PFSK-1 (cell line): Measurements from ENCODE around the gene PLAC1.

Experiments used
- FOXP2 ChIP-seq: optimal IDR thresholded peaks from 2 replicates; pipeline ENCODE3; 2011; ENCODE audit warnings: borderline replicate concordance, control low read depth, inconsistent platforms; ENCODE audit not compliant: insufficient read depth; ENCODE audit errors: extremely low read length, extremely low read depth
- POLR2AphosphoS5 ChIP-seq: IDR thresholded peaks from 2 replicates; pipeline ENCODE4 v1.6.1; 2012; ENCODE audit warnings: low read depth, mild to moderate bottlenecking, control low read depth, low read length, moderate library complexity
- SIN3A ChIP-seq: IDR thresholded peaks from 2 replicates; pipeline ENCODE4 v1.6.1; 2012; ENCODE audit warnings: mild to moderate bottlenecking, low read length, moderate library complexity, borderline replicate concordance; ENCODE audit not compliant: insufficient read depth
- TAF1 ChIP-seq: IDR thresholded peaks from 2 replicates; pipeline ENCODE4 v1.6.1; 2012; ENCODE audit warnings: low read length, control low read depth, borderline replicate concordance; ENCODE audit not compliant: insufficient read depth
- TF ChIP-seq, protein P1 (sequence below), 2 experiments: IDR thresholded peaks; 2 replicates each; pipeline versions ENCODE4 v1.6.1 to v1.8.0; 2011 to 2012; ENCODE audit warnings: low read depth in 2 of 2, low read length in 2 of 2, control low read depth in 1 of 2, inconsistent platforms in 1 of 2, mild to moderate bottlenecking in 1 of 2, moderate library complexity in 1 of 2; ENCODE audit not compliant: insufficient read depth in 1 of 2

PLAC1 gene

GRCh38 chrX:134528960-134529359 is 129.3 kb downstream of the PLAC1 start:
- TF ChIP-seq TAF1 (no peak), SIN3A (no peak), FOXP2 (no peak), POLR2AphosphoS5 (no peak)
- TF ChIP-seq, protein P1, sequence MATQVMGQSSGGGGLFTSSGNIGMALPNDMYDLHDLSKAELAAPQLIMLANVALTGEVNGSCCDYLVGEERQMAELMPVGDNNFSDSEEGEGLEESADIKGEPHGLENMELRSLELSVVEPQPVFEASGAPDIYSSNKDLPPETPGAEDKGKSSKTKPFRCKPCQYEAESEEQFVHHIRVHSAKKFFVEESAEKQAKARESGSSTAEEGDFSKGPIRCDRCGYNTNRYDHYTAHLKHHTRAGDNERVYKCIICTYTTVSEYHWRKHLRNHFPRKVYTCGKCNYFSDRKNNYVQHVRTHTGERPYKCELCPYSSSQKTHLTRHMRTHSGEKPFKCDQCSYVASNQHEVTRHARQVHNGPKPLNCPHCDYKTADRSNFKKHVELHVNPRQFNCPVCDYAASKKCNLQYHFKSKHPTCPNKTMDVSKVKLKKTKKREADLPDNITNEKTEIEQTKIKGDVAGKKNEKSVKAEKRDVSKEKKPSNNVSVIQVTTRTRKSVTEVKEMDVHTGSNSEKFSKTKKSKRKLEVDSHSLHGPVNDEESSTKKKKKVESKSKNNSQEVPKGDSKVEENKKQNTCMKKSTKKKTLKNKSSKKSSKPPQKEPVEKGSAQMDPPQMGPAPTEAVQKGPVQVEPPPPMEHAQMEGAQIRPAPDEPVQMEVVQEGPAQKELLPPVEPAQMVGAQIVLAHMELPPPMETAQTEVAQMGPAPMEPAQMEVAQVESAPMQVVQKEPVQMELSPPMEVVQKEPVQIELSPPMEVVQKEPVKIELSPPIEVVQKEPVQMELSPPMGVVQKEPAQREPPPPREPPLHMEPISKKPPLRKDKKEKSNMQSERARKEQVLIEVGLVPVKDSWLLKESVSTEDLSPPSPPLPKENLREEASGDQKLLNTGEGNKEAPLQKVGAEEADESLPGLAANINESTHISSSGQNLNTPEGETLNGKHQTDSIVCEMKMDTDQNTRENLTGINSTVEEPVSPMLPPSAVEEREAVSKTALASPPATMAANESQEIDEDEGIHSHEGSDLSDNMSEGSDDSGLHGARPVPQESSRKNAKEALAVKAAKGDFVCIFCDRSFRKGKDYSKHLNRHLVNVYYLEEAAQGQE (IDR thresholded peaks at IDR 0.05; ENCODE audit: insufficient read depth in 1 of 2, low read depth in 2 of 2, low read length in 2 of 2), result no peak

- TF ChIP-seq POLR2AphosphoS5 (no peak), SIN3A (no peak), TAF1 (no peak), FOXP2 (no peak)
- TF ChIP-seq, protein P1 (IDR thresholded peaks at IDR 0.05; ENCODE audit: insufficient read depth in 1 of 2, low read depth in 2 of 2, low read length in 2 of 2), result no peak
These were observed 131.9 kb downstream of the PLAC1 start for GRCh38 chrX:134526399-134526798.

- TF ChIP-seq, protein P1 (IDR thresholded peaks at IDR 0.05; ENCODE audit: insufficient read depth in 1 of 2, low read depth in 2 of 2, low read length in 2 of 2), result no peak
- TF ChIP-seq FOXP2 (no peak), POLR2AphosphoS5 (no peak), TAF1 (no peak), SIN3A (no peak)
These were observed 133.0 kb downstream of the PLAC1 start for GRCh38 chrX:134525086-134525792.

GRCh38 chrX:134524181-134524580 is 134.1 kb downstream of the PLAC1 start:
- TF ChIP-seq POLR2AphosphoS5 (no peak), FOXP2 (no peak), SIN3A (no peak), TAF1 (no peak)
- TF ChIP-seq, protein P1 (IDR thresholded peaks at IDR 0.05; ENCODE audit: insufficient read depth in 1 of 2, low read depth in 2 of 2, low read length in 2 of 2), result no peak
